K562 (cell line): ENCODE data around the gene RAB7A. TPM values are rescaled to one million over a fixed set of nuclear protein-coding genes. Genes with fewer than 3 reads are reported as not detected.
A peak's percentile ranks its signal among the peaks of the same experiment; 100 is the strongest.

Experiments
- EGR1 ChIP-seq: fragments of 450-650 bp; conservative IDR thresholded peaks from 2 replicates; pipeline ENCODE4 v1.6.1; 2017; ENCODE audit warnings: mild to moderate bottlenecking
- GATAD2B ChIP-seq: fragments of 450-650 bp; IDR thresholded peaks from 2 replicates; pipeline ENCODE4 v1.6.1; 2017; ENCODE audit warnings: mild to moderate bottlenecking, borderline replicate concordance
- HOXB6 ChIP-seq: fragments of 250-450 bp; sonication (Bioruptor Pico); IDR thresholded peaks from 2 replicates; pipeline ENCODE4 v1.5.1; 2022; ENCODE audit warnings: mild to moderate bottlenecking, borderline replicate concordance
- MEF2D ChIP-seq: conservative IDR thresholded peaks from 2 replicates; pipeline ENCODE4 v1.6.1; 2016; ENCODE audit warnings: low read depth, missing genetic modification characterization, missing compliant biosample characterization
- NR3C1 ChIP-seq: sonication (generic); formaldehyde crosslinking; IDR thresholded peaks from 2 replicates; pipeline ENCODE4 v1.8.1; 2022; ENCODE audit warnings: missing genetic modification reagents
- PTRF ChIP-seq: fragments of 450-650 bp; IDR thresholded peaks from 2 replicates; pipeline ENCODE4 v1.6.1; 2016; ENCODE audit warnings: mild to moderate bottlenecking, missing genetic modification characterization, missing compliant biosample characterization
- TEAD2 ChIP-seq: fragments of 450-650 bp; IDR thresholded peaks from 2 replicates; pipeline ENCODE4 v1.6.1; 2016; ENCODE audit warnings: missing genetic modification characterization, control low read depth, missing compliant biosample characterization
- U2AF2 ChIP-seq: fragments of 200-400 bp; formaldehyde crosslinking; optimal IDR thresholded peaks from 2 replicates; pipeline ENCODE3; 2017; ENCODE audit warnings: low read depth, mild to moderate bottlenecking, low read length
- ZC3H11A ChIP-seq: IDR thresholded peaks from 2 replicates; pipeline ENCODE4 v1.6.1; 2012; ENCODE audit warnings: low read depth, low read length, improper control_type of control experiment
- ZFX ChIP-seq: sonication (generic); formaldehyde crosslinking; IDR thresholded peaks from 2 replicates; pipeline ENCODE4 v1.8.0; 2022; ENCODE audit warnings: mild to moderate bottlenecking, missing genetic modification reagents, moderate library complexity
- ZNF146 ChIP-seq: IDR thresholded peaks from one replicate; pipeline ENCODE4 v1.6.1; 2018; ENCODE audit warnings: missing compliant biosample characterization; ENCODE audit not compliant: unreplicated experiment
- ZNF354B ChIP-seq: fragments of 250-450 bp; sonication (Bioruptor Pico); IDR thresholded peaks from 2 replicates; pipeline ENCODE4 v1.4.0; 2020
- ZSCAN32 ChIP-seq: fragments of 450-650 bp; formaldehyde crosslinking; IDR thresholded peaks from 2 replicates; pipeline ENCODE4 v1.4.0; 2020; ENCODE audit warnings: mild to moderate bottlenecking, moderate library complexity
- polyA plus RNA-seq, 8 experiments: library from polyadenylated mRNA; depleted of rRNA in 4 of 8; stranded (reverse) in 5 of 8; unstranded in 3 of 8; fragments of >200 nt; fragmentation: Nextera tagmentation in 2 of 8; fragmentation: Illumina TruSeq in 1 of 8; extraction: Ambion mirVana in 2 of 8; extraction: Trizol in 1 of 8; gene quantifications; 2 replicates each; pipeline versions ENCODE4 v1.2.1 to v1.2.3, GENCODE V29; 2011 to 2014; ENCODE audit warnings: inconsistent platforms in 1 of 8, missing spikeins in 1 of 8
- total RNA-seq, 7 experiments: library from RNA; depleted of rRNA in 6 of 7; stranded (reverse); fragments of >200 nt in 6 of 7; fragmentation: Illumina TruSeq in 2 of 7; extraction: Trizol in 2 of 7; gene quantifications; 2 replicates each; pipeline versions ENCODE4 v1.2.1 to v1.2.3, GENCODE V29; 2011 to 2021; ENCODE audit warnings: low replicate concordance in 1 of 7
- TF ChIP-seq, protein P1 (sequence below): fragments of 450-650 bp; IDR thresholded peaks from 2 replicates; pipeline ENCODE4 v1.6.1; 2018; ENCODE audit warnings: mild to moderate bottlenecking, low read depth; ENCODE audit not compliant: partially characterized antibody
- TF ChIP-seq, protein P2 (sequence below): fragments of 200-400 bp; formaldehyde crosslinking; IDR thresholded peaks from 2 replicates; pipeline ENCODE4 v1.6.1; 2017; ENCODE audit warnings: mild to moderate bottlenecking, low read depth, low read length, moderate library complexity
- TF ChIP-seq, protein P3 (sequence below): fragments of 450-650 bp; conservative IDR thresholded peaks from 2 replicates; pipeline ENCODE4 v1.6.1; 2016; ENCODE audit warnings: missing genetic modification characterization, low read depth, mild to moderate bottlenecking, missing compliant biosample characterization, moderate library complexity
- TF ChIP-seq, protein P4 (sequence below): fragments of 250-450 bp; sonication (Bioruptor Pico); IDR thresholded peaks from 2 replicates; pipeline ENCODE4 v1.5.0; 2022; ENCODE audit warnings: mild to moderate bottlenecking
- TF ChIP-seq, protein P5 (sequence below): fragments of 250-450 bp; sonication (Bioruptor Pico); IDR thresholded peaks from 2 replicates; pipeline ENCODE4 v1.8.0; 2021; ENCODE audit warnings: moderate library complexity, mild to moderate bottlenecking, inconsistent platforms
- TF ChIP-seq, protein P6 (sequence below): fragments of 250-450 bp; sonication (Bioruptor Pico); IDR thresholded peaks from 2 replicates; pipeline ENCODE4 v1.8.0; 2021; ENCODE audit warnings: borderline replicate concordance, mild to moderate bottlenecking, moderate library complexity; ENCODE audit not compliant: poor library complexity, severe bottlenecking

The RAB7A gene
- total and polyA plus RNA-seq, 9 of the 15 experiments (the other 6 are each of a cell fraction or from before 2014, with no cell fraction given), result 30.9 to 204 (median 72.8) TPM

DNA sequence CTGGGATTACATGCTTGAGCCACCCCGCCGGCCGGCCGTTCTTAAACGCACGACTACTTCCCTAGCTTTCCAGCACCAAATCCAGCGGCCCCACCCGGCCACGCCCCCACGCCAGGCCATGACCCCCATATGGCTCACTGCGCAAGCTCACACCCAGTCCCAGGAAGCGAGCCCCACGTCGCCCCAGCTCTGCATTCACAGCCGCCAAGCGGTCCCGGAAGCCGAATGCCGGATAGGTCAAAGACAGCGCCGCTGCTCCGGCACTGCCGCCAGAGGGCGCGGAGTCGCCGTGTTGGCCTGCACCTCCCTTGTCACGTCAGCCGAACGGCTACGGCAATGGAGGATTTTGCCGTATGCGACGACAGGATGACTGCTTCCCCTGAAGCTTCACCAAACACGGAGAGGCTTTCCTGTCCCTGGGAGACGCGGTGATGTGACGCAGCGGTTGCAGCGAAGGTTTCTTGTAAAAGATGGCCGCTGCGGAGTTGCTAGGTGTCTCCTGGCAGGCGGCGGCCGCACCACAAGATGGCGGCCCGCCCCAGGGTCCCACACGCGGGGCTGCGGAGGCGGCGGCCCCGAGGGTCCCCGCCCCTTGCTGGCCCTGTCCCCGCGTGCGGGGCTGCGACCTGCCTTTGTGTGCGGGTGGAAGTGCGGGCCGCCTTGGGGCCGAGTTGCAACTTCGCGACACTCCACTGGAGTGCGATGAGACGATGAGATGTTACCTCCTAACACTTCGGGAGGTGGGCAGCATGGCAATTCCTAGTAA lies 45.2 kb upstream of the RAB7A start (continued):
- TF ChIP-seq U2AF2 (no peak), GATAD2B (no peak), NR3C1 (no peak), MEF2D (tag) (0 out of 2 replicates have a peak, but pooled peaks have one; percentile 41), ZFX (peak; percentile 97), ZSCAN32 (CRISPR knock-in tag) (no peak), TEAD2 (tag) (no peak), ZNF146 (CRISPR knock-in tag) (no peak), ZC3H11A (no peak), HOXB6 (CRISPR knock-in tag) (no peak), EGR1 (peak; percentile 78), ZNF354B (CRISPR knock-in tag) (no peak), PTRF (tag) (no peak)
- TF ChIP-seq, protein P1, sequence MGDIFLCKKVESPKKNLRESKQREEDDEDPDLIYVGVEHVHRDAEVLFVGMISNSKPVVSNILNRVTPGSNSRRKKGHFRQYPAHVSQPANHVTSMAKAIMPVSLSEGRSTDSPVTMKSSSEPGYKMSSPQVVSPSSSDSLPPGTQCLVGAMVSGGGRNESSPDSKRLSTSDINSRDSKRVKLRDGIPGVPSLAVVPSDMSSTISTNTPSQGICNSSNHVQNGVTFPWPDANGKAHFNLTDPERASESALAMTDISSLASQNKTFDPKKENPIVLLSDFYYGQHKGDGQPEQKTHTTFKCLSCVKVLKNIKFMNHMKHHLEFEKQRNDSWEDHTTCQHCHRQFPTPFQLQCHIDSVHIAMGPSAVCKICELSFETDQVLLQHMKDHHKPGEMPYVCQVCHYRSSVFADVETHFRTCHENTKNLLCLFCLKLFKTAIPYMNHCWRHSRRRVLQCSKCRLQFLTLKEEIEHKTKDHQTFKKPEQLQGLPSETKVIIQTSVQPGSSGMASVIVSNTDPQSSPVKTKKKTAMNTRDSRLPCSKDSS, result no peak
- TF ChIP-seq, protein P2, sequence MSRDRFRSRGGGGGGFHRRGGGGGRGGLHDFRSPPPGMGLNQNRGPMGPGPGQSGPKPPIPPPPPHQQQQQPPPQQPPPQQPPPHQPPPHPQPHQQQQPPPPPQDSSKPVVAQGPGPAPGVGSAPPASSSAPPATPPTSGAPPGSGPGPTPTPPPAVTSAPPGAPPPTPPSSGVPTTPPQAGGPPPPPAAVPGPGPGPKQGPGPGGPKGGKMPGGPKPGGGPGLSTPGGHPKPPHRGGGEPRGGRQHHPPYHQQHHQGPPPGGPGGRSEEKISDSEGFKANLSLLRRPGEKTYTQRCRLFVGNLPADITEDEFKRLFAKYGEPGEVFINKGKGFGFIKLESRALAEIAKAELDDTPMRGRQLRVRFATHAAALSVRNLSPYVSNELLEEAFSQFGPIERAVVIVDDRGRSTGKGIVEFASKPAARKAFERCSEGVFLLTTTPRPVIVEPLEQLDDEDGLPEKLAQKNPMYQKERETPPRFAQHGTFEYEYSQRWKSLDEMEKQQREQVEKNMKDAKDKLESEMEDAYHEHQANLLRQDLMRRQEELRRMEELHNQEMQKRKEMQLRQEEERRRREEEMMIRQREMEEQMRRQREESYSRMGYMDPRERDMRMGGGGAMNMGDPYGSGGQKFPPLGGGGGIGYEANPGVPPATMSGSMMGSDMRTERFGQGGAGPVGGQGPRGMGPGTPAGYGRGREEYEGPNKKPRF, result no peak
- TF ChIP-seq, protein P3, sequence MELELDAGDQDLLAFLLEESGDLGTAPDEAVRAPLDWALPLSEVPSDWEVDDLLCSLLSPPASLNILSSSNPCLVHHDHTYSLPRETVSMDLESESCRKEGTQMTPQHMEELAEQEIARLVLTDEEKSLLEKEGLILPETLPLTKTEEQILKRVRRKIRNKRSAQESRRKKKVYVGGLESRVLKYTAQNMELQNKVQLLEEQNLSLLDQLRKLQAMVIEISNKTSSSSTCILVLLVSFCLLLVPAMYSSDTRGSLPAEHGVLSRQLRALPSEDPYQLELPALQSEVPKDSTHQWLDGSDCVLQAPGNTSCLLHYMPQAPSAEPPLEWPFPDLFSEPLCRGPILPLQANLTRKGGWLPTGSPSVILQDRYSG (tag), result no peak
- TF ChIP-seq, protein P4, sequence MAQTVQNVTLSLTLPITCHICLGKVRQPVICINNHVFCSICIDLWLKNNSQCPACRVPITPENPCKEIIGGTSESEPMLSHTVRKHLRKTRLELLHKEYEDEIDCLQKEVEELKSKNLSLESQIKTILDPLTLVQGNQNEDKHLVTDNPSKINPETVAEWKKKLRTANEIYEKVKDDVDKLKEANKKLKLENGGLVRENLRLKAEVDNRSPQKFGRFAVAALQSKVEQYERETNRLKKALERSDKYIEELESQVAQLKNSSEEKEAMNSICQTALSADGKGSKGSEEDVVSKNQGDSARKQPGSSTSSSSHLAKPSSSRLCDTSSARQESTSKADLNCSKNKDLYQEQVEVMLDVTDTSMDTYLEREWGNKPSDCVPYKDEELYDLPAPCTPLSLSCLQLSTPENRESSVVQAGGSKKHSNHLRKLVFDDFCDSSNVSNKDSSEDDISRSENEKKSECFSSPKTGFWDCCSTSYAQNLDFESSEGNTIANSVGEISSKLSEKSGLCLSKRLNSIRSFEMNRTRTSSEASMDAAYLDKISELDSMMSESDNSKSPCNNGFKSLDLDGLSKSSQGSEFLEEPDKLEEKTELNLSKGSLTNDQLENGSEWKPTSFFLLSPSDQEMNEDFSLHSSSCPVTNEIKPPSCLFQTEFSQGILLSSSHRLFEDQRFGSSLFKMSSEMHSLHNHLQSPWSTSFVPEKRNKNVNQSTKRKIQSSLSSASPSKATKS (CRISPR knock-in tag), result no peak
- TF ChIP-seq, protein P5, sequence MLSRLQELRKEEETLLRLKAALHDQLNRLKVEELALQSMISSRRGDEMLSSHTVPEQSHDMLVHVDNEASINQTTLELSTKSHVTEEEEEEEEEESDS, result no peak
- TF ChIP-seq, protein P6, sequence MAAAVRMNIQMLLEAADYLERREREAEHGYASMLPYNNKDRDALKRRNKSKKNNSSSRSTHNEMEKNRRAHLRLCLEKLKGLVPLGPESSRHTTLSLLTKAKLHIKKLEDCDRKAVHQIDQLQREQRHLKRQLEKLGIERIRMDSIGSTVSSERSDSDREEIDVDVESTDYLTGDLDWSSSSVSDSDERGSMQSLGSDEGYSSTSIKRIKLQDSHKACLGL (CRISPR knock-in tag), result no peak
